AG08396 (cell line): ENCODE data around the gene TEX28.
"Not testable (repeated sequence)": the region's sequence is repeated elsewhere in the genome, so short reads cannot be mapped to it uniquely, and the experiment has no call there.

Experiments
- DNase-seq: peaks from one replicate; pipeline ENCODE4 v3.0.0; 2012; ENCODE audit warnings: low spot score, mixed read lengths

TEX28 gene

GRCh38 chrX:154294791-154295574, at the start of gene TEX28:
TSS of gene TEX28 (minus strand) at chrX:154295124. CDS start at chrX:154292117, 3,007 bp downstream.
- DNase-seq: no peak

- not testable (repeated sequence) for DNase-seq
These were observed 48.7 kb upstream of the TEX28 start for GRCh38 chrX:154343620-154344019.

DNA sequence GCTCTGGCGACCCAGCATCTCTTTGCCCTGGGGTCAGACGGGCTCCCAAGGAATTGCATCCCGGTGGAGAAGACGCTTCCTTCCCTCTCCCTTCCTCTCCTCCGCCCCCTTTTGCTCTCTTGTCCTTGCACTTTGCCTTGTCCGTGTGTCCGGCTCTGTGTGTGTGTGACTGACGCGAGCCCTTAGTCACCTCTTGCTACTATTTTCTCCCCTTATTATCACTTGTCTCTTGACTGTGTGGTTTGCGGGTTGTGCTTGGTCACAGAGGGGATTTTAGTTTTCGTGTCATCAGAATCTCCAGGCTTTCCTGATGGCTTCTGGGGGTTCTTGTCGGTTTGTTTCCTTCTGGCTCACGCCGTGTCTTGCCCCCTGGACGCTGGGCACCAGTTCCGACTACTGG, 48.1 kb upstream of the TEX28 start:
- DNase-seq: not testable (repeated sequence)

- DNase-seq: not testable (repeated sequence)
These were observed 46.7 kb upstream of the TEX28 start for GRCh38 chrX:154341399-154342298.

DNA sequence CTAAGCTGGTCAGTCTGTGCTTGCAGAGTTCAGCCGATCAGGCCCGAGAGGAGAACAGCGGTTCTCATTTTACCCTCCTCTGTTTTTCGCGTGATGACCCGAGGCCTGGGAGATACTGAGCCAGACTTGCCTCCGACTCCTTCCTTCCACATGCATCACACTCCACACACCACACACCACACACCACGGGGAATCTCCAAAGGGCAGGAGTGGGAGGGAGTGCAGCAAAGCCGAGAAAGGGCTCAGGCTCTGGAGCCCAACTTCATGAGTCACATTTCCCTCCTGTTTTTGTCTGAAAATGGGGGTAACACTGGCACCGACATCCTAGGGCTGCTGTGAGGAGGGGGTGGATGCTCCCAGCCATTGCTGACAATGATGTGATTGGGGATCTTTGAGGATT, 39.6 kb upstream of the TEX28 start:
- DNase-seq: no peak

GRCh38 chrX:154333837-154334271, 38.9 kb upstream of the TEX28 start:
- no peak for DNase-seq

DNA sequence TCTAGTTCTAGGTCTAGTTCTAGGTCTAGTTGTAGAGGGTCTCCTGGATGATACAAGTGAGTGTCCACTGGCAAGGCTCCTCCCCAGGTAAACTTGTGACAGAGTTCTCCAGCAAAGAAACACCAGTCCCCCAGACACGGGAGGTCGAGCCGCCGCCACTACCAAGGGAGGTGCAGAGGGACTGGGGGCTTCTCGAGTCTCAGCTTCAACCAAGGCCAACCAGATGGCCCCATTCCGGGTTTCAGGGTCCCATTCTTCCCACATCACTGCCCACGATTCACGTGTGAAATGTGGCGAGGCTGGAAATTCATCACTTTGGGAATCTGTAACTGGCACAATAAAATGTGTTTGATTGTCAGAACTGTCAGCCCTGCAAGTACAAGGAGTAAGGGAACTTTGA, 38.2 kb upstream of the TEX28 start:
- DNase-seq: no peak

GRCh38 chrX:154332561-154332960, 37.6 kb upstream of the TEX28 start:
- no peak for DNase-seq

DNA sequence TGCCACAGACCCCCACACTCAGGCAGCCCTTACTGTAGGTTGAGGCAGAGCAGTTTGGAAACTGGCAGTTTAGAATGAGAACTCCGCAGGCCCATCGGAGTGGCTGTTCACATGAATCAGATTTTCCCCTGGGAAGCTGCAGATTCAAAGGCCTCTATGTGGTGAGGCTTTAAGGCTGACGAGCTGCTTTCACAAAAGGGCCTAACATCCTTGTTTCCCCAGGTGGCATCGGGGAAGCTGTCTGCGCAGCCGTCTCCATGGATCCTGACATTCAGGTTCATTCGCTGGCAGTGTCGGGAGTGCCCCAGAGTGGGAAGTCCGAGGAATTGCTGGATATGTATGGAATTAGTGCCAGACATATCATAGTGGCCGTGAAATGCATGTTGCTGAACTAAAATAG, 34.4 kb upstream of the TEX28 start:
- no peak for DNase-seq

DNA sequence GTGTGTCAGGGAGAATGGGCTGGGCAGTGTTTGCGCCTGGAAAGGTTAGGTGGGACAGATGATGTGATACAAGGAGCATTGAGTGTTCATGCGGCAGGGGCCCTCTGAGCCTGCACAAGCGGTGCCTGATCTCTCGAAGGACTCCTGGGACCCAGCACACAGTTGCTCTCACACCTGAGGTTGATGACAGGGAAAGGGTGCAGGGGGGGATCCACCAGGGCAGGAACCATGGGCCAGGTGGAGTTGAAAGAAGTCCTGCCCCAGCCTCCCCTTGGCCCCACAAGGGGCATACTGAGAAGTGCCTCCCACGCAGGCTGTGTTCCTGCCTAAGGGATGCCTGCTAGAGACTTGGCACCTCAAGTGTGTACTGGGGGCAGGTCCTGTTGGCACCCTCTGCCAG, 33.7 kb upstream of the TEX28 start:
- no peak for DNase-seq

DNA sequence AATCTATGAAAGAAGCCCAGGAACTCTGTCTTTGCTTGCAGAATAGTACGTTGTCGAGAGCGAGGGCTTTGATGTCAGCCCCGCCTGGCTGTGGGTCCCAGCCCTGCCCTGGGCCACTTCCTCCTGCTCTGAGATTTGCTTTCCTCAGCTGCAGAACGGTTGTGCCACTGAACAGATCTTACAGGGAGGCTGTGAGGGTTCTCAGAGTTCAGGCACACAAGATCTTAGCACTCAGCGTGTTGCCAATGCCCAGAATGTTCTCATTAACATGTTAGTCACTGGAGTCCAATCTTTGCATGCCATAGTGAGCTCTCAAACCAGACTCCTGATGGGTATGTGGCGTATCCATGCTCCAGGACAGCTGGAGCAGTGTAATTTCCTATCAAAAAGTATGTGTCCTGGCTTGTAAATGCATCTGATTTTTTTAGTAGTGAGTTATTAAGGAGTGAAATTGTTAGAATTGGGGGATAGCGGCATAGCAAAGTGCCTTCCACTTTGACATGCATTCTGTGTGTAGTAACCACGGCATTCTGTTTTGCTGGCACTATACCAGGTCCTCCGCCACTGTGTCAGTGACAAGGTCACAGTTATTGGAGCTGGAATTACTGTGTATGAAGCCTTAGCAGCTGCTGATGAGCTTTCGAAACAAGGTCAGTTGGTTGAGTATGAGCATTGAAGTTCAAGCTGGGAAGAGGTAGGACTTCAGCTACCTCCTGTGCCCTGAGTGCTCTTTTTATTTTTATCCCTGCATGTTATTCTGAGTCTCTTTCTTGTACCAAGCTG, 32.3 kb upstream of the TEX28 start:
- DNase-seq: no peak

DNA sequence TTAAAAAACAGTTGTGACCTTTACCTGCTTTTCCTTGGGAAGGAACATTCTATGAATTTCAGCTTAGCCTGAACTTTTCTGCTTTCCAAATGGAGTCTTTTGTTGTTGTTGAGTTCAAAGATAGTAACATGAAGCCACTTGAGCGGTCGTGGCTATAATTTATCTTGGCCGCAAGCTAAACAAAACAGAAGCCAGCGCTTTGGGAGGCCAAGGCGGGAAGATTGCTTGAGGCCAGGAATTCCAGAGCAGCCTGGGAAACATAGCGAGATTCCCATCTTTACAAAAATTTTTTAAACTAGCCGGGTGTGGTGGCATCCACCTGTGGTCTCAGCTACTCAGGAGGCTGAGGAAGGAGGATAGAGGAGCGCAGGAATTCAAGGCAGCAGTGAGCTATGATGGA, 30.6 kb upstream of the TEX28 start:
- DNase-seq: no peak

DNA sequence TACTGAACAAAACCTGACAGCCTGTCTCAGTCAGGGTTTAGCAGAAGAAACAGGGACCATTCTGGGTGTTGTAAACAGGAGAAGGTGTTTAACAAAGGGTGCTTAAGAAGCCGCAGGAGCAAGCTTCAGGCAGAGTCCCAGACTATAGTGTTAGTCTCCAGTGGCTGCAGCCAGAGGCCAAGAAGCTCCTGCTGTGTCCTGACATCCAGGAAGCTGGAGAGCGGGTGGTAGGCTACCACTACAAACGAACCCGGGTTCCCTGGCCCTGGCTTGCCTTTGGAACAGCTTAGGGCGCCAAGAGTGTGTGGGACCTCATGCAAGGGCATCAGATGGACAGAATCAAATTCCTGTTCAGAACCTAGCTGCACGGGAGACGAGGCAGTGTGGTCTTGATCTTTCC, 28.6 kb upstream of the TEX28 start:
- no peak for DNase-seq

GRCh38 chrX:154322890-154323289, 28.0 kb upstream of the TEX28 start:
- DNase-seq: no peak

DNA sequence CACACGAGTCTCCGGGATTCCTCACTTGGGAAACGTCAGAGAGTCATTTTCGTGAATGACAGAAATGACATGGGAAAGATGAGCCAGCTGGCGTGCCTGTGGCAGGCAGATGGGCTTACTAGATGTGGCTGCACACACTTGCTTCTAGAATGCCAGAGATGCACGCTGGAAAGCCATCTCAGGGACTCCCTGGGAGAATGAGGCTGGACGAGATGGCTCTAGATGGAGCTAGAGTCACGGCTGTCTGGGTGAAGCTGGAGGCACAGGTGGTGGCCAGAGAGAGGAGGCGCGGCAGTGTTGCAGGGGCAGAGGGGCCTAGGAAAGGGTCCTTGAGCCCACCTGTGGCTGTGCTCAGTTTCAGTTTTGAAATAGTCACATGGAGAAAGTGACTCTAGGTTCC, 26.7 kb upstream of the TEX28 start:
- no peak for DNase-seq

DNA sequence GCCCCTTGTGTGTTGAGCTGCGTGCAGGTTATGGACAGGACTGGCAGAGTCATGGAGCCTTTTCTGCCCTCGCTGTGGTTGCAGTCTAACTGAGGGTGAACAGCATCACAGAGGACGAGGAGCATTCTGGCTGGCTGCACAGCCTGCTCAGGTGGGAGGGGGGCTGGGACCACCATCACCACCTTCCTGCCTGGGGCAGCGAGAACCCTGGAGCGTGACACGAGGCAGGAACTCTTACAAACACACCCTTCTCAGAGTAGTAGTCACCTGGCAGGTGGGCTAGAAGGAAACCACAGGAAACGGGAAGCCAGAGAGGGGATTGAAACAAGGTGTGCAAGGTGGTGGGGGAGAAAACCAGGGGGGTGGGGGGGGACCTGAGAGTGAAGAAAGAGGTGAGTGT, 26.2 kb upstream of the TEX28 start:
- DNase-seq: no peak

DNA sequence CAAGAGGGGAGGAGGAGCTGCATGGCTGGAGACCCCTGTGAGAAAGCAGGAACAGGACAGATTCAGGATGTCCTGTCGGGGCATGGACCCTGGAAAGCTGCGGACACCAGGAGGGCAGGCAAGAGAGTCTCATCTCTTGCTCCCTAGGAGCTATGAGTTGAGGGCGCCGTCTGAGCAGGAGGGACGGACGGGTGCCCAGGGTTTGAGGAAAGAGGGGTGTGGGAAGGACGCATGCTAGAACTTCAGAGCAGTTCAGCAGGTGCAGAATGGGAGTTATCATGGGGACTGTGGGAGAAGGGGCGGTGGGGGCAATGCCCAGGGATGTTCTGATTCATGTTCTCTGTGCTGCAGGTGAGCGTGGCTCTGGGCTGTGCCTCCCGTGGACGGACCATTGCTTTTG, 25.5 kb upstream of the TEX28 start:
- DNase-seq: no peak

- no peak for DNase-seq
These were observed 22.6 kb upstream of the TEX28 start for GRCh38 chrX:154317391-154317995.

DNA sequence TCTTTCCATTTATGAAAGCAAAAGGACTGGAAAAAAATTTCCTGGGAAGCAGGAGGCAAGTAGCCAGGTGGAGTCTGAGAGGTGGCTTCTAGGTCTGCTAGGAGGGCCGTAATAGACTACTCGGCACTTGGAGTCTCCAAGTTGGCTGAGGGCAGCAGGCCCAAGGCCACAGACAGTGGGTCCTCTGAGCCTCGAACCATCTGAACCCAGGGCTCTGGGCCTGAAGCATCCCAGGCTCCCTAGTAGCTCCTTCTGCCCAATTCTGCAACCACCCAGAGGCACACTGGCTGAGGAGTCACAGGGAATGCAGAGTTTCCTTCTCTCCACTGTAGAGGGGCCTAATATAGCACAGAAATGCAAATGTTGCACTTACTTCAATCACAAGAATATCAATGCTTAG, 20.5 kb upstream of the TEX28 start:
- DNase-seq: no peak

DNA sequence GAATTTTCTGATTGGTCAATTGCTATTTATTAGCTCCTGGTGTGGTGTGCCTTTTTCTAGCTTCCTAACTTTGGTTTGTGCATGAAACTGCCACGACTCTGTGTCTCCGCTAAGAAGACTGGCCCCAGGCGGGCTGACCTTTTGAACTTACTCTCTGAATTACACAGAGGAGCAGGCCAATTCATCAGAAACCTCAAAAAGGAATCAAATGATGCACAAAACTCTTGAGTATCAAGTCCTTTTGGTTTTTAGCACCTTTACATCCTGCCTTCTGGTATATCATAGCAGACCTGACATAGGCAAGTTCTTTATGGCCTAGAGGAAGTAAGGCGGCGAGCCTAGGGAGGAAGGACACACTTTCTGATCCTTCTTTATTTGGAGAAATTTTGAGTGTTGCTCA, 18.2 kb upstream of the TEX28 start:
- DNase-seq: no peak

GRCh38 chrX:154312116-154312515, 17.2 kb upstream of the TEX28 start:
- no peak for DNase-seq
